DND-41 (cell line): ENCODE measurements around the gene BRSK2.

Experiments
- EZH2 ChIP-seq: IDR thresholded peaks from 3 replicates; pipeline ENCODE4 v1.6.1; 2012; ENCODE audit warnings: borderline replicate concordance, low read depth, mild to moderate bottlenecking, moderate library complexity, low read length, inconsistent platforms; ENCODE audit not compliant: severe bottlenecking
- TF ChIP-seq, protein P1 (sequence below): IDR thresholded peaks from 2 replicates; pipeline ENCODE4 v1.5.1; 2012; ENCODE audit warnings: borderline replicate concordance, low read length, moderate library complexity, mild to moderate bottlenecking; ENCODE audit not compliant: poor library complexity, severe bottlenecking; ENCODE audit errors: extremely low read depth

DNA sequence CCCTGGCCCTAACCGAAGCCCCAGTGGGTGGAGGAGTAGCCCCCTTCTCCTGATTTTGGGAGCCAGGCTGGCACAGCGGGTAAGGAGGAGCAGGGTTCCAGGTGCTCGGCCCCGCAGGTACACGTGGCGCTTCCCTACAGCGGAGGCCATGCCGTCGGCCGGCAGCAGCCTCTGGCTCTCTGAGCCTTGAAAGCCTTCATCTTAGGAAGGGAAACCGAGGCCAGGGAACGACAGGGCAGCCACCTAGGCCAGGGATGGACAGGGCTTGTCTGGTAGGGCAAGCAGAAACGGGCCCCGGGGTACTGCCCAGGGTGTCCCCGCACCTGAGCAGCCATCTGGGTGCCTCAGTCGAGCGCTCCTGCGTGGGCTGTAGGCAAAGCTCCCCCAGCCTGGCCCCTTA, 68.1 kb downstream of the BRSK2 start:
- TF ChIP-seq, protein P1, sequence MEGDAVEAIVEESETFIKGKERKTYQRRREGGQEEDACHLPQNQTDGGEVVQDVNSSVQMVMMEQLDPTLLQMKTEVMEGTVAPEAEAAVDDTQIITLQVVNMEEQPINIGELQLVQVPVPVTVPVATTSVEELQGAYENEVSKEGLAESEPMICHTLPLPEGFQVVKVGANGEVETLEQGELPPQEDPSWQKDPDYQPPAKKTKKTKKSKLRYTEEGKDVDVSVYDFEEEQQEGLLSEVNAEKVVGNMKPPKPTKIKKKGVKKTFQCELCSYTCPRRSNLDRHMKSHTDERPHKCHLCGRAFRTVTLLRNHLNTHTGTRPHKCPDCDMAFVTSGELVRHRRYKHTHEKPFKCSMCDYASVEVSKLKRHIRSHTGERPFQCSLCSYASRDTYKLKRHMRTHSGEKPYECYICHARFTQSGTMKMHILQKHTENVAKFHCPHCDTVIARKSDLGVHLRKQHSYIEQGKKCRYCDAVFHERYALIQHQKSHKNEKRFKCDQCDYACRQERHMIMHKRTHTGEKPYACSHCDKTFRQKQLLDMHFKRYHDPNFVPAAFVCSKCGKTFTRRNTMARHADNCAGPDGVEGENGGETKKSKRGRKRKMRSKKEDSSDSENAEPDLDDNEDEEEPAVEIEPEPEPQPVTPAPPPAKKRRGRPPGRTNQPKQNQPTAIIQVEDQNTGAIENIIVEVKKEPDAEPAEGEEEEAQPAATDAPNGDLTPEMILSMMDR: no peak
- no peak for TF ChIP-seq EZH2
